Activated effector memory CD4-positive, alpha-beta T cell treated with anti-CD3 and anti-CD28 coated beads, Interleukin-2, amount 50 U/mL, for 16 hours (primary cell): ENCODE data around the gene PEX16.

ENCODE experiments used
- DNase-seq: peaks from one replicate; pipeline ENCODE4 v3.0.0-alpha.2; 2020

PEX16 gene

GRCh38 chr11:45917623-45918330 is at the start of gene PEX16:
TSS of gene PEX16 (minus strand) at chr11:45917877. CDS start at chr11:45917811, 66 bp downstream.
- peak; percentile 98 for DNase-seq

DNA sequence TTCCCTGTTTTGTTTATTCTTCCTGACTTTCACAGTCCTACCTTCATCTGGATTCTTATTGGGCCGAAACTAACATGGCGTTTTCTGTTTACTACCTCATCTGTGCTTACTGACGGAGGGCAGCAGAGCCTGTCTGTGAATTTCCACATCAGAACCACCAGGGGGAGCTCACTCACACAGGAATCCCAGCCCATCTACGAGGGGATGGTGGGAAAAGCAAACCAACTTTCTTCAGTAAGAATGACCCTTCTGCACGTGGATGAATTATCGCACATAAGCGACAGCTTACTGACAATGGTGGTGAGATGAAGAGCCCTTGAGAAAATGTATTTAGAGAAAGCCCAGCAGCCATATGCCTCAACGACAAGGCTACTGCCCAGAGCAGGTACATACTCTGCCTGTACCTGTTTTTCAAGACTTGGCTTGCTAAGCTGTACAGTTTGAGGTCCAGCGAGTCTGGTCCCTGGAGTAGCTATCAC is 47.3 kb upstream of the PEX16 start:
- DNase-seq, result peak; percentile 83

DNA sequence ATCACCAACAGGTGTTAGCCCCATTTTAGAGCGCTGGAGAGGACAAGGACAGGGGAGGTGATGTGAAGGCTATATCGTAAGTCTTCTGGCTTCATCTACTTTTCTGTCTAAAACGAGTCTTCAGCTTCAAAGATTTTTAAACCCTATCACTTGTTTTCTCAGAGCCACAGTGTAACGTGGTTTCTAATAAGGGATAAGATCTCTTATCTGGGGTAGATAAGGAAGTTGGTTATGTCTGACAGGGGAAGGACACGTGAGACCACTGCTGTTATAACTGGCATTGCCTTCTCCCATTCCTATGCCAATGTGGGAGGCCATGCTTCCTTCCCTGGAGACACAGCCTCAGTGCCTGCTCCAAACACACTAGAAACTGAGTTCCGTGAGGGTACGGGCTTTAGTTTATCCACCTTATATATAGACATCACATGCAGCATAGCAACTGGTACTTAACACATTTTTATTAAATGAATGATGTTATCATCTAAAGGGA is 44.1 kb upstream of the PEX16 start:
- no peak for DNase-seq

DNA sequence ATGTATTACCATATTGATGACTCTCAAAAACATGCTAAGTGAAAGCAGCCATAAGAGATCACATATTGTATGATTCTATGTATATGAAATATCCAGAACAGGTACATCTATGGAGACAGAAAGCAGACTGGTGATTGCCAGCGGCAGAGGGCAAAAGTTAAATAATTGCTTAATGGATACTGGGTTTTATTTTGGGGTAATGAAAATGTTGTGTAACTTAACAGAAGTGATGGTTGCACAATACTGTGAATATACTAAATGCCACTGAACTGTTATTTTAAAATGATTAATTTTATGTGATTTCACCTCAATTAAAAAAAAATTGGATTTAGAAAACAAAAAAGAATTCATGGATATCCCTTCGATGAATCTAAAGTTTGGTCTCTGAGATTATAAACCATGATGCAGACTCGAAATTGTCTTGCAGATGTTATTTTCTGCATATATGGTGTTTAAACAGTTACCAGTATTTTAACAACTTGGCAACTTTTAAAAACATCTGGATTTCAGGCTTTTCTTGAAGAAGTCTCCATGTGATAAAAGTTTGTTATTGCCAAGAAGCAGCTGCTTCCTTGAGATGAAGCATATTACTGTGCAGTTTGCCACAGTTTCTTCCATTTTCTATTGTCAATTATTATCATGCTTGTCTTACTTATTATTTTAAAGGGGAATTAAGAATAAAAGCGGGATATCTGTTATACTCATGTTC is 42.9 kb upstream of the PEX16 start:
- DNase-seq, result no peak

DNA sequence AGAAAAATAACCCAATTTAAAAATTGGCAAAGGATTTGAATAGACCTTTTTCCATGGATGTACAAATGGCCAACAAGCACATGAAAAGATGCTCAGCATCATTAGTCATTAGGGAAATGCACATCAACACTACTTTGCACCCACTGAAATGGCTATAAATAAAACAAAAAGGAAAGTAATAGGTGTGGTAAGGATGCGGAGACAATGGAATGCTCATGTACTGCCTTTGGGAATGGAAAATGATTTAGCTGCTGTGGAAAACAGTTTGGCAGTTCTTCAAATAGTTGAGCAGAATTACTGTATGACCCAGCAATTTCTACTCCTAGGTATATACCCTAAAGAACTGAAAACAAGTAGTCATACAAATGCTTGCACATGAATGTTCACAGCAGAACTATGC is 42.2 kb upstream of the PEX16 start:
- DNase-seq, result no peak

DNA sequence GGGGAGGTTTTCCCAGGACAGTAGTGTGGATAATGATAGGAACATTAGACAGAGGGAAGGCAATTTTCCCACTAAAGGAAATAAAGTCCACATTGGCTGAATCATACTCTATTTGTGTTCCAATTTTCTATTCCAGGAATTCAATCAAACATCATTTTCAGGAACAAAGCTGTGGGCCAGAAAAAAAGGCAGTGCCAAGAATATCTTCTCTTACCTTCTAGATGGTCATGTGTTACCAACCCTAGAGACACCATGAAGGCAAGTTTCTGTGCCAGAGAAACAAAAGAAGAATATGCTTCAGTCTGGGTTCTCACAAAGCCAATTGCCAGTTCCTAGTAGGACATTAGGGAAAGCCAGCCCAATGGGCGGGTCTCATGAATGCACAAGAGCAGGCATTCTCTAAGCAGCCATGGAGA is 32.3 kb upstream of the PEX16 start:
- DNase-seq, result no peak

GRCh38 chr11:45948356-45948755 is 30.7 kb upstream of the PEX16 start:
- no peak for DNase-seq

- DNase-seq, result no peak
These were observed 30.2 kb upstream of the PEX16 start for GRCh38 chr11:45947885-45948284.

GRCh38 chr11:45945397-45945999 is 27.8 kb upstream of the PEX16 start:
- no peak for DNase-seq

DNA sequence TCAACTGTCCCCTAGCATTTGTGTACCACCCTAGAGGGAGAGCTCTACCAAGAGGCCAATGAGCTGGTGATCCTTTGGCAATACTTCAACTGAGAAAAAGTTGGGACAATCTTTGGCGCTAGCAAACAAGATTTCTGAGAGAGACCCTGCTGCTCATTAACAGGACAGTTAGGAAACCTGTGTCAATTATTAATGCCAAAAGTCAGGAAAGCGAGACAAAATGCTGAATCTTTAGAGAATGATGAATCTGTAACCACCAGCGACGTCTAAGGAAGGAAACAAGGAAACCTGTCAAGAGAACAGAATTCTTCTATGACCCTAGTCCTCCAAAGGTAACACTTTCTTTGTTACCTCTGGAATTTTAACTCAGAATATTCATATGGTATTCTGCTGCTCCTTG is 24.7 kb upstream of the PEX16 start:
- no peak for DNase-seq

- DNase-seq, result no peak
These were observed 23.6 kb upstream of the PEX16 start for GRCh38 chr11:45941285-45941684.

DNA sequence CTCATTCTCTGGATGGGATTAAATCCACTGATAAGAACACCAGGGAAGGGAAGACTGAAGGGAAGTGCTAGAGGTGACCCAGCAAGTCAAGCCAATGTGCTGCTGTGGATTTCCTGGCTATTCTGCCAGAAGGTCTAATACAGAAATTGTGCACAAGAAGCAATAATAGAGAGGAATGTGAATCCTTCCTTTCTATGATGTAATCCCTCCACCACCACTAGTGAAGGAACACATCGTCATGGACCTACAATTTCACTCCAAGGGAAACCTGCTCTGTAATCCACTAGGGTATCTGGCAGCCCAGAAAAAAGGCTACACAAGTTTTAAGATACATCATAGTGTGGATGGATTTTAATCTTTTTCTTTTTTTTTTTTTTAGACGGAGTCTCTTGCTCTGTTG is 22.2 kb upstream of the PEX16 start:
- DNase-seq, result no peak

DNA sequence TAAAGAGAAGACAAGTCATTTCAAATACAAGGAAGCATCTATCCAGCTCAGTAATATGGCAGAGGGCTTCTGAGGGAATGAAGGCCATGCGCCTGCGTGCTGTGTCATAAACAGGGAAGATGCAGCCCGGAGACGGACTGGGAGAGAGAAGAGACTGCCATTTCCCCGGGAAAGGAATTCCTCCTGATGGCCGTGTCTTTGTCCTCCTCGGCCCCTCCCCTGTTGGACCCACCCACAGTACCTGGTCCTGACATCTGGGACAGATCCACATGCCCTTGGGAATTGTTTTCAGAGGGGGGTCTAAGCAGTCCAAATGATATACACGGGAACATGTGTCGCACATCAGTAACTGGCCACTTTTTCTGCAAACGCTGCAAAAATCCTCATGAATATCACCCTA is 20.2 kb upstream of the PEX16 start:
- no peak for DNase-seq

- DNase-seq, result no peak
These were observed 18.9 kb upstream of the PEX16 start for GRCh38 chr11:45936511-45937054.

GRCh38 chr11:45935349-45936064 is 17.8 kb upstream of the PEX16 start:
- no peak for DNase-seq

DNA sequence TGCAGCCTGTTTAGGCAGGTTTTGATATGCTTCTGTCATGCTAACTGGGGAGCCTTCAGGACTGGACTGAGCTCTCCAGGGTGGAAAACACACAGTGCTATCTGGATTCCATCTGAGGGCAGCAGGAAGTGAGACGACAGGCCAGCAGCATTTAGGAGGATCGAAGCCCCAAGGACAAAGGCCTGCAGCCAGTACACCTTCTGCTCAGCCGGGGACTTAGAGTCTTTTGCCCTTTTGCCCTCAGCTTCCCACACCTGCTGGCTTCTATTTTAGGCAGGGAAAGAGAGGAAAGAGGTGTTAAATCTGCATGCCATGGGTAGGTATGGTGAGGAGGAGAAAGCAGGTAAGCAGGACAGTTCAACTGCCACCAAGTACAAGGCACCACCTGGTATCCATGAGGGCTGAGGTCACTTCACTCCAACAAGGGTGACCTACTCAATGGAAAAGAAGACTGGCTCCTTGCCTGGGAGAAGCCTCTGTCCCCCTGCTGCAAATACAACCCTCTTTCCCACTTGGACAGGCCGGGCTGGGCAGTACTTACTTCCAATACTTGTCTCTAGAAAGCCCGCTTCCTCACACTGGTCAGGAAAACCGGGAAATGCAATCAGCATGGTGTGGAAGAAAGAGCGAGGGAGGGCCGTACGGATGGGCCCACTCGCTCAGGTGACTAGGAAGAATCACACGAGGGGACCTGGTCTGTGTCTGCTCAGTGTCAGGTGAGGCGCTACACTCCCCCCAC is 17.1 kb upstream of the PEX16 start:
- no peak for DNase-seq

GRCh38 chr11:45933846-45934579 is 16.3 kb upstream of the PEX16 start:
- no peak for DNase-seq

- no peak for DNase-seq
These were observed 15.6 kb upstream of the PEX16 start for GRCh38 chr11:45933131-45933831.

GRCh38 chr11:45932217-45932616 is 14.5 kb upstream of the PEX16 start:
- no peak for DNase-seq

GRCh38 chr11:45931739-45932138 is 14.1 kb upstream of the PEX16 start:
- DNase-seq, result no peak
